Parathyroid adenoma (tissue), 2 donors: ENCODE data around the gene FBXW11.

Experiments
- H2AFZ ChIP-seq: fragments of 300-600 bp; sonication (generic); one replicate; pipeline ENCODE4 v1.7.0; 2017; ENCODE audit warnings: antibody characterized with exemption, mild to moderate bottlenecking
- H3K27ac ChIP-seq: fragments of 300-600 bp; sonication (generic); one replicate; pipeline ENCODE4 v1.7.0; 2017
- H3K27me3 ChIP-seq: fragments of 300-600 bp; sonication (generic); one replicate; pipeline ENCODE4 v1.7.0; 2017; ENCODE audit warnings: low read length; ENCODE audit not compliant: control insufficient read depth, insufficient read depth
- H3K36me3 ChIP-seq: fragments of 300-600 bp; sonication (generic); one replicate; pipeline ENCODE4 v1.7.0; 2017; ENCODE audit warnings: low read length; ENCODE audit not compliant: control insufficient read depth, insufficient read depth
- H3K4me1 ChIP-seq: fragments of 300-600 bp; sonication (generic); one replicate; pipeline ENCODE4 v1.7.0; 2017; ENCODE audit warnings: control low read depth
- H3K4me2 ChIP-seq: fragments of 300-600 bp; sonication (generic); one replicate; pipeline ENCODE4 v1.7.0; 2017; ENCODE audit warnings: low read length
- H3K4me3 ChIP-seq: fragments of 300-600 bp; sonication (generic); one replicate; pipeline ENCODE4 v1.7.0; 2017; ENCODE audit warnings: low read depth, low read length
- H3K79me2 ChIP-seq: fragments of 300-600 bp; sonication (generic); one replicate; pipeline ENCODE4 v1.7.0; 2017; ENCODE audit warnings: control low read depth
- H3K9ac ChIP-seq: fragments of 300-600 bp; sonication (generic); one replicate; pipeline ENCODE4 v1.7.0; 2017; ENCODE audit warnings: mild to moderate bottlenecking
- H3K9me3 ChIP-seq: fragments of 300-600 bp; sonication (generic); one replicate; pipeline ENCODE4 v1.7.0; 2017; ENCODE audit warnings: low read length; ENCODE audit not compliant: control insufficient read depth
- CTCF ChIP-seq: fragments of 300-600 bp; sonication (generic); IDR thresholded peaks from one replicate; pipeline ENCODE4 v1.7.0; 2017; ENCODE audit warnings: antibody characterized with exemption, mild to moderate bottlenecking
- donor health status: primary hyperparathyroidism.

The FBXW11 gene

DNA sequence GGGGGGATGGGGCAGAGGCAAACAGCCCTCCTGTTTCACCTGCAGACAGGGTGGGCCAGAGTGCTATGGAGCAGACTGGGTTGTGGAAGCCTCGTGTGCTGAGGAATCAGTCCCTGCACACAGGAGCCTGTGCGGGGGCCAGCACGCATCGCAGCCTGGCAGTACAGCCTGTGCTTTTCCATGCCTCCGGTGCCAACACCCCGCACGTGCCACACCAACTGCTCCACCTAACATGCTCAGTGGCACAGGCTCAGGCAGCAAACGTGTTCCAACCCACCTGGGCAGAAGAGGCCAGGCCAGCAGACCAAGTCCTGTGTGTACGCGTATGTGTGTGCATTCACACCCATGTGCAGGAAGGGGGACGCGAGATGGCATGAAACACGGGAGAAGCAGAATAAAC is 37.4 kb upstream of the FBXW11 start:
- Histone ChIP-seq H3K4me3 (no peak overlapping the region), H3K36me3 (no peaks in the 10 kb centered on the region), H3K9ac (no peak overlapping the region), H3K4me1 (peaks cover 3% of the 10 kb centered on the region), H3K9me3 (no peaks in the 10 kb centered on the region), H3K27me3 (no peaks in the 10 kb centered on the region), H3K79me2 (no peaks in the 10 kb centered on the region), H3K27ac (no peak overlapping the region), H2AFZ (no peak overlapping the region), H3K4me2 (no peak overlapping the region)
- TF ChIP-seq CTCF: no peak

- Histone ChIP-seq H3K9me3 (no peaks in the 10 kb centered on the region), H3K36me3 (no peaks in the 10 kb centered on the region), H3K4me2 (no peak overlapping the region), H3K4me3 (no peak overlapping the region), H2AFZ (no peak overlapping the region), H3K9ac (no peak overlapping the region), H3K27me3 (no peaks in the 10 kb centered on the region), H3K79me2 (no peaks in the 10 kb centered on the region), H3K27ac (no peak overlapping the region), H3K4me1 (no peaks in the 10 kb centered on the region)
- no peak for TF ChIP-seq CTCF
Observed at GRCh38 chr5:172042183-172042582, 35.7 kb upstream of the FBXW11 start.

- no peak for TF ChIP-seq CTCF
- Histone ChIP-seq H3K36me3 (no peaks in the 10 kb centered on the region), H2AFZ (no peak overlapping the region), H3K9ac (no peak overlapping the region), H3K27me3 (no peaks in the 10 kb centered on the region), H3K4me3 (no peak overlapping the region), H3K4me2 (no peak overlapping the region), H3K79me2 (no peaks in the 10 kb centered on the region), H3K9me3 (no peaks in the 10 kb centered on the region), H3K4me1 (no peaks in the 10 kb centered on the region), H3K27ac (no peak overlapping the region)
Observed at GRCh38 chr5:172038167-172038566, 31.7 kb upstream of the FBXW11 start.

DNA sequence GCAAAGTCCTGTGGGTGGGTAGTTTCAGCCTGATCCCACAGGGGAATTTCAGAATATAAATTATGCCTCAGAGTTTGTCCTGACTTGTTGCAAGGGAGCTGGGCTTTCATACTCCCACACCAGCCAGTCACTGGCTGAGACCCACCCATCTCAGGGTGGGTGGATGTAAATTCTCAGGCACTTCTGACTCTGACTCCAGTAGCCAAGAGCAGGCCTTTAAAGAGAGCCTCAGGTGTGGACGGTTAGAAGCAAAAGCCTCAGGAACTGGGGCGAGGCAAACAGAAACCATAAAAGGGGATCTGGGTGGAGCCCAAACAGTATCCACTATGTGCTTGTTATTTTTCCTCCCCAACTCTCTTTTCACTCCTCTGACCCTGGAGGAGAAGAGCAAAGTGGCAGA is 28.6 kb upstream of the FBXW11 start:
- H3K9me3 ChIP-seq: no peaks in the 10 kb centered on the region
- H3K79me2 ChIP-seq: no peaks in the 10 kb centered on the region
- no peak overlapping the region for H3K4me2 ChIP-seq
- no peaks in the 10 kb centered on the region for H3K36me3 ChIP-seq
- H3K4me1 ChIP-seq: no peaks in the 10 kb centered on the region
- no peak overlapping the region for H2AFZ ChIP-seq
- no peak overlapping the region for H3K4me3 ChIP-seq
- H3K27ac ChIP-seq: no peak overlapping the region
- H3K27me3 ChIP-seq: no peaks in the 10 kb centered on the region
- TF ChIP-seq CTCF: no peak
- H3K9ac ChIP-seq: no peak overlapping the region

GRCh38 chr5:172031894-172032461 is 25.5 kb upstream of the FBXW11 start:
- H3K79me2 ChIP-seq: no peaks in the 10 kb centered on the region
- H3K9ac ChIP-seq: no peak overlapping the region
- peaks cover 9% of the 10 kb centered on the region for H3K4me1 ChIP-seq
- H3K9me3 ChIP-seq: no peaks in the 10 kb centered on the region
- no peaks in the 10 kb centered on the region for H3K36me3 ChIP-seq
- TF ChIP-seq CTCF: no peak
- H3K27me3 ChIP-seq: no peaks in the 10 kb centered on the region
- no peak overlapping the region for H3K4me2 ChIP-seq
- H3K4me3 ChIP-seq: no peak overlapping the region
- no peak overlapping the region for H3K27ac ChIP-seq
- H2AFZ ChIP-seq: no peak overlapping the region
